Osteocyte (in vitro differentiated cells): Measurements from ENCODE around the gene KCNC1. TPM values are rescaled to one million over a fixed set of nuclear protein-coding genes. Genes with fewer than 3 reads are reported as not detected.
A peak's percentile ranks its signal among the peaks of the same experiment; 100 is the strongest.

Experiments used
- DNase-seq: peaks from one replicate; pipeline ENCODE4 v3.0.0; 2021; ENCODE audit warnings: mixed read lengths; ENCODE audit not compliant: unreplicated experiment; ENCODE audit errors: extremely low spot score
- H3K27ac Mint-ChIP-seq: one replicate; pipeline ENCODE4 v1.8.0; 2021; ENCODE audit warnings: mild to moderate bottlenecking, mixed read lengths; ENCODE audit not compliant: unreplicated experiment
- H3K27me3 Mint-ChIP-seq: one replicate; pipeline ENCODE4 v1.8.0; 2021; ENCODE audit warnings: mixed read lengths; ENCODE audit not compliant: unreplicated experiment
- H3K36me3 Mint-ChIP-seq: one replicate; pipeline ENCODE4 v1.8.0; 2021; ENCODE audit warnings: mixed read lengths; ENCODE audit not compliant: unreplicated experiment
- H3K4me1 Mint-ChIP-seq: one replicate; pipeline ENCODE4 v1.8.0; 2021; ENCODE audit warnings: mixed read lengths; ENCODE audit not compliant: unreplicated experiment
- H3K4me3 Mint-ChIP-seq: one replicate; pipeline ENCODE4 v1.8.0; 2021; ENCODE audit warnings: mild to moderate bottlenecking, moderate library complexity, mixed read lengths; ENCODE audit not compliant: unreplicated experiment
- H3K9me3 Mint-ChIP-seq: one replicate; pipeline ENCODE4 v1.8.0; 2021; ENCODE audit warnings: mixed read lengths; ENCODE audit not compliant: unreplicated experiment
- total RNA-seq: library from RNA; stranded (reverse); gene quantifications from 2 replicates; pipeline ENCODE4 v1.2.1, GENCODE V29; 2021
- TF ChIP-seq, protein P1 (sequence below): fragments of 200-600 bp; sonication (generic); IDR thresholded peaks from 2 replicates; pipeline ENCODE4 v1.5.0; 2021; ENCODE audit warnings: antibody characterized with exemption, mild to moderate bottlenecking, moderate library complexity

The KCNC1 gene
- total RNA-seq, 1 donor from 2014 or later = not detected

DNA sequence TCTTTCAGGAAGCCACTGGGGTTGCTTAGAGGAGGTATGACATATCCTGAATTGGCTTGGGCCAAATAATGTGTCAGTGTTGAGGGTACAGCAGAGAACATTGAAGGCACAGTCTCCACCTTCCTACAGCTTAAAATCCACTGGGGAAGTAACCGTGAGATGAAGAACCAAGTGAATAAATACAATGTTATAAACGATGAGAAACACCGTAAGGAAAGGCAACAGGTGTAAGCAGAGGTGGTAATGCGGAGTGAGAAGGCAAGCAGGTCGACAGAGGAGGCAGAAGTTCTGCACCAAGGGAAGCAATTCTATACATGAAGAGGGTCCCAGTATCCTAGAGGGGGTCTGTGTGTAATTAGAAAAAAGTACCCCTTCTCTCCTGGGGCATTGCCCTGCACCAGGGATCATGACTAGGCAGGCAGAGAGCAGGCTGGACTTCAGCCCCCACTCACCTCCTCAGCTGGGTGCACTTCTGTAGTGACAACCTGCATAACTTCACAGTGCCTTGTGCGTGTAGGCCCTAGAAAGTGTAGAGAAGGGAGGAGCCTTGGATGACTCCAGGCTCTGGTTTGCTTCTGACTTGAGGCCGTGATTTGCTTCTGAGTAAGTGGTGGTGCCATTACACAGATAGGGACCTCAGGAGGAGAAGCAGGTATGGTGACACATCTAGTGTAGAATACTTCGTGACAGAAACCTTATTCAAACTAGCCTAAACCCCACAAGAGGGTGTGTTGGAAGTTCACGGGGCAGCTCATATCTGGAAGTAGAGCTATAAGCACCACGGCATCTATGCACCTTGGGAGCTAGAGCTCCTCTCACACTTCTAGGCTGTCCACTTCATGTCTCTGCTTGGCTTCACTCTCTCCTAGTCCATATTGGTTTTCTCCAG, 10.3 kb upstream of the KCNC1 start:
- H3K4me1 Mint-ChIP-seq = peaks cover 6% of the 10 kb centered on the region
- no peak for DNase-seq
- no peak overlapping the region for H3K4me3 Mint-ChIP-seq
- H3K9me3 Mint-ChIP-seq = no peaks in the 10 kb centered on the region
- H3K27me3 Mint-ChIP-seq = peaks cover 71% of the 10 kb centered on the region
- TF ChIP-seq, protein P1, sequence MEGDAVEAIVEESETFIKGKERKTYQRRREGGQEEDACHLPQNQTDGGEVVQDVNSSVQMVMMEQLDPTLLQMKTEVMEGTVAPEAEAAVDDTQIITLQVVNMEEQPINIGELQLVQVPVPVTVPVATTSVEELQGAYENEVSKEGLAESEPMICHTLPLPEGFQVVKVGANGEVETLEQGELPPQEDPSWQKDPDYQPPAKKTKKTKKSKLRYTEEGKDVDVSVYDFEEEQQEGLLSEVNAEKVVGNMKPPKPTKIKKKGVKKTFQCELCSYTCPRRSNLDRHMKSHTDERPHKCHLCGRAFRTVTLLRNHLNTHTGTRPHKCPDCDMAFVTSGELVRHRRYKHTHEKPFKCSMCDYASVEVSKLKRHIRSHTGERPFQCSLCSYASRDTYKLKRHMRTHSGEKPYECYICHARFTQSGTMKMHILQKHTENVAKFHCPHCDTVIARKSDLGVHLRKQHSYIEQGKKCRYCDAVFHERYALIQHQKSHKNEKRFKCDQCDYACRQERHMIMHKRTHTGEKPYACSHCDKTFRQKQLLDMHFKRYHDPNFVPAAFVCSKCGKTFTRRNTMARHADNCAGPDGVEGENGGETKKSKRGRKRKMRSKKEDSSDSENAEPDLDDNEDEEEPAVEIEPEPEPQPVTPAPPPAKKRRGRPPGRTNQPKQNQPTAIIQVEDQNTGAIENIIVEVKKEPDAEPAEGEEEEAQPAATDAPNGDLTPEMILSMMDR = no peak
- no peaks in the 10 kb centered on the region for H3K36me3 Mint-ChIP-seq
- no peak overlapping the region for H3K27ac Mint-ChIP-seq

DNA sequence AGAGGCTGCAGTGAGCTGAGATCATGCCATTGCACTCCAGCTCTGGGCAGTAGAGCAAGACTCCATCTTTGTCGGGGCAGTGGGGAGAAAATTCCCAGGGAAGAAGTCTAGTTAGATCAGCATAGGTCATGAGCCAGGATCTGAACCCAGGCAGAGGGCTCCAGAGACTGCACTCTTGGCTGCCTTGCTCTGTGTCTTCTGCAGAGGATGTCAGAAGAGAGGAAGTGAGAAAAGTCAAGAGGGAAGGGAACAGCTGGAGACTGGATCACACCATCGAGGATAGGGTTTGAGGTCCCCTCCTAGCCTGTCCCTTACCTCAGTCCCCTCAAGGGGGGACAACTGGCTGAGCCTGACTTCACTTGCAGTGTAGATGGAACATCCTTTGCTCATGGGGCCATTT, 9.4 kb upstream of the KCNC1 start:
- no peaks in the 10 kb centered on the region for H3K36me3 Mint-ChIP-seq
- TF ChIP-seq, protein P1 = no peak
- H3K4me3 Mint-ChIP-seq = no peak overlapping the region
- H3K9me3 Mint-ChIP-seq = no peaks in the 10 kb centered on the region
- DNase-seq = no peak
- peaks cover 6% of the 10 kb centered on the region for H3K4me1 Mint-ChIP-seq
- H3K27me3 Mint-ChIP-seq = peaks cover 71% of the 10 kb centered on the region
- H3K27ac Mint-ChIP-seq = no peak overlapping the region

DNA sequence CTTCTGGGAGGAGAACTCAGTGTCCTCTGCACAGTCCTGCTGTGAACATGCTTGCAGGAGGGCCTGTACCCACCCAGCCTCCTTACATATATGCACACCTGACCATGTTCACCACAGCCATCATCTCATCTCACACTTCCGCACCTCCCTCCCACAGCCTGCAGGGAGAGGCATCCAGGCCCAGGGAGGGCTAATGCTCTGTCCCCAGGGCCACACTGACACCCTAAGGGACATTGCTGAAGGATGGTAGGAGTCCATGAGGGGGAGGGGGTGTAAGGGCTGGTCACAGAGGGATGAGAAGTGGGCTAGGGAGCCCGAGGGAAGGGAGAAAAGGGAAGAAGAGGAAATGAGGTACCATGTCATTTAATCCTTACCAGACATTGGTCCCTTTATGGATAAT, 4.4 kb upstream of the KCNC1 start:
- H3K27me3 Mint-ChIP-seq = peaks cover 42% of the 10 kb centered on the region
- no peak for DNase-seq
- TF ChIP-seq, protein P1 = no peak
- peaks cover 5% of the 10 kb centered on the region for H3K4me1 Mint-ChIP-seq
- no peak overlapping the region for H3K4me3 Mint-ChIP-seq
- no peaks in the 10 kb centered on the region for H3K36me3 Mint-ChIP-seq
- no peak overlapping the region for H3K27ac Mint-ChIP-seq
- H3K9me3 Mint-ChIP-seq = no peaks in the 10 kb centered on the region

DNA sequence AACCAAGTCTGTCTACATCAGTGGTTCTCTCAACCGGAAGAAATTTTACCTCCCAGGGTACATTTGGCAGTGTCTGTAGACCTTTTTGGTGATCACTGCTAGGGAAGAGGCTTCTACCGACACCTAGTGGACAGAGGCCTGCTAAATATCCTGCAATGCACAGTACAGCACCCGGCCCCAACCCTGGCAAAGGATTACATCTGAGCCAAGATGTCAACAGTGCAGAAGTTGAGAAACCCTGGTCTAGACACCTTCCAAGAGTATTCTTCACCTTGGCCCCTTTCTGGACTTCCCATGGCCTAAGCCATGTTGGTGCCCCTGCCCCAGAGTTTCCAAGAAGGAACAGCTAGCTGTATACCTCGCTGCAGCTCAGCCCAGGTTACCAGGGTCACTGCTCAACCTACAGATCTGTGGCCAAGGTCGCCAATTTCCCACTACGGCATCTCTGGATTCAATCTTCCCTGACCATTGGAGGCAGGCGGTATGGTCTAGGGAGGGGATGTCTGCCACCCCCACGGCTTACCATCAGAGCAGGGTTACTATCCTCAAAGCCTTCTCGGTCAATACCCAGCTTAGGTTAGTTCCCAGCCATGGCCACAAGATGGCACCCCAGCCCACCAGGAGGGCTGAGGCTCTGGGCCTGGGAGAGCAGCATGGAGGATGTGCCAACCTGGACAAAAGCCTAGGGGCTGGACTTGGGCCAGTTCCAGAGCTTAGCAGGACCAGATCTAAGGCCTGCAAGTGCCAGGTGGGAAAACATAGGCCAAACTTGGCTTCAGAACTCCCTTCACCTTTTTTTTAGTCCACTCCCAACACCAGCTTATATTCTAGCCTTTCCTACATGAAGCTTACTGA, 3.7 kb upstream of the KCNC1 start:
- Mint-ChIP-seq H3K4me1 (peaks cover 5% of the 10 kb centered on the region), H3K27me3 (peaks cover 39% of the 10 kb centered on the region), H3K4me3 (no peak overlapping the region), H3K36me3 (no peaks in the 10 kb centered on the region), H3K9me3 (no peaks in the 10 kb centered on the region), H3K27ac (no peak overlapping the region)
- peak; percentile 92 for DNase-seq
- TF ChIP-seq, protein P1 = peak; percentile 85

DNA sequence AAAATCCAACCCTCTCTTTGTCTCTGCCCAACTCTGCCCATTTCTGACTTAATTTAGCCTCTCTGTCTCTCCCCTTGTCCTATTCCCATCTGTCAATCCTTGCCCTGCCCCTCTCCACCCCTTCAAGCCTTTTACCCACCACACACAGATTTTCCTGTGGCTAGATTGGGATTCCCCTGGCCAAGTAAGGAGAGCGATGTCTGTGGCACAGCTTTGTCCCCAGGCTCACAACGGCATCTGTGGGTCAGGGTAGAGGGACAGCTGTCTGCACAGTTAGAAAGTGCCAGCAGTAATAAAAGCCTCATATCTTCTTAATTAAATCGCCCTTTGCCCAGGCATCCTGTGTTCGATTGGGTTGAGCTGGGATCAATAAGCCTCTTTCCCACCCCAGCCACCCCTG, 1.3 kb upstream of the KCNC1 start:
- peaks cover 33% of the 10 kb centered on the region for H3K27me3 Mint-ChIP-seq
- no peak overlapping the region for H3K27ac Mint-ChIP-seq
- TF ChIP-seq, protein P1 = no peak
- H3K4me3 Mint-ChIP-seq = peak overlapping the region; percentile 60
- DNase-seq = no peak
- H3K9me3 Mint-ChIP-seq = no peaks in the 10 kb centered on the region
- peaks cover 7% of the 10 kb centered on the region for H3K4me1 Mint-ChIP-seq
- H3K36me3 Mint-ChIP-seq = no peaks in the 10 kb centered on the region
